H9 (cell line): Measurements from ENCODE around the gene STAT2. TPM values are rescaled to one million over a fixed set of nuclear protein-coding genes. Genes with fewer than 3 reads are reported as not detected.

Experiments used
- DNase-seq: peaks from one replicate; pipeline ENCODE4 v3.0.0-alpha.2; 2017
- H2AFZ ChIP-seq: one replicate; pipeline ENCODE4 v1.6.1; 2013; ENCODE audit warnings: mild to moderate bottlenecking, low read length, control low read depth, moderate library complexity
- H2AK5ac ChIP-seq: 2 replicates; pipeline ENCODE4 v1.6.1; 2013; ENCODE audit warnings: low read length, control low read depth, mixed read lengths; ENCODE audit not compliant: insufficient read length
- H2BK120ac ChIP-seq: one replicate; pipeline ENCODE4 v1.6.1; 2013; ENCODE audit warnings: low read depth, mild to moderate bottlenecking, low read length, control low read depth, inconsistent platforms; ENCODE audit not compliant: poor library complexity, severe bottlenecking
- H2BK12ac ChIP-seq: 2 replicates; pipeline ENCODE4 v1.6.1; 2013; ENCODE audit warnings: low read length, control low read depth, mixed read lengths, low read depth; ENCODE audit not compliant: insufficient read length
- H2BK15ac ChIP-seq: 2 replicates; pipeline ENCODE4 v1.6.1; 2013; ENCODE audit warnings: low read depth, low read length, control low read depth
- H2BK20ac ChIP-seq: one replicate; pipeline ENCODE4 v1.6.1; 2013; ENCODE audit warnings: low read depth, mild to moderate bottlenecking, low read length, control low read depth, inconsistent platforms; ENCODE audit not compliant: poor library complexity, severe bottlenecking
- H2BK5ac ChIP-seq: 2 replicates; pipeline ENCODE4 v1.6.1; 2013; ENCODE audit warnings: low read length, control low read depth, mixed read lengths; ENCODE audit not compliant: insufficient read length
- H3K14ac ChIP-seq: 2 replicates; pipeline ENCODE4 v1.6.1; 2013; ENCODE audit warnings: low read length, control low read depth; ENCODE audit not compliant: insufficient read depth
- H3K18ac ChIP-seq: 2 replicates; pipeline ENCODE4 v1.6.1; 2013; ENCODE audit warnings: low read depth, mild to moderate bottlenecking, mixed read lengths, low read length, control low read depth; ENCODE audit not compliant: insufficient read length
- H3K23ac ChIP-seq: 2 replicates; pipeline ENCODE4 v1.6.1; 2013; ENCODE audit warnings: low read length, control low read depth, mixed read lengths, low read depth; ENCODE audit not compliant: insufficient read length
- H3K23me2 ChIP-seq: 2 replicates; pipeline ENCODE4 v1.6.1; 2013; ENCODE audit warnings: low read depth, mild to moderate bottlenecking, mixed read lengths, low read length, control low read depth; ENCODE audit not compliant: insufficient read length, poor library complexity, severe bottlenecking
- H3K27ac ChIP-seq: 2 replicates; pipeline ENCODE4 v1.5.1; 2013; ENCODE audit warnings: low read length, control low read depth, mixed read lengths, low read depth; ENCODE audit not compliant: insufficient read length
- H3K27me3 ChIP-seq: 2 replicates; pipeline ENCODE4 v1.6.1; 2013; ENCODE audit warnings: low read length, control low read depth, inconsistent platforms; ENCODE audit not compliant: insufficient read depth
- H3K4ac ChIP-seq: 2 replicates; pipeline ENCODE4 v1.6.1; 2013; ENCODE audit warnings: low read depth, mild to moderate bottlenecking, control low read depth, inconsistent platforms, low read length, moderate library complexity
- H3K4me1 ChIP-seq: 2 replicates; pipeline ENCODE4 v1.6.1; 2013; ENCODE audit warnings: low read length, control low read depth, inconsistent platforms; ENCODE audit not compliant: insufficient read depth
- H3K4me2 ChIP-seq: 2 replicates; pipeline ENCODE4 v1.6.1; 2013; ENCODE audit warnings: low read length, control low read depth, mixed read lengths; ENCODE audit not compliant: insufficient read length, insufficient read depth
- H3K56ac ChIP-seq: 2 replicates; pipeline ENCODE4 v1.6.1; 2013; ENCODE audit warnings: low read depth, mild to moderate bottlenecking, mixed read lengths, low read length, control low read depth; ENCODE audit not compliant: insufficient read length
- H3K79me1 ChIP-seq: 2 replicates; pipeline ENCODE4 v1.6.1; 2013; ENCODE audit warnings: low read depth, mild to moderate bottlenecking, moderate library complexity, low read length, control low read depth, inconsistent platforms; ENCODE audit not compliant: insufficient read depth, poor library complexity, severe bottlenecking
- H3K79me2 ChIP-seq: 2 replicates; pipeline ENCODE4 v1.6.1; 2013; ENCODE audit warnings: low read length, control low read depth, inconsistent platforms; ENCODE audit not compliant: insufficient read depth
- H3K9ac ChIP-seq: 2 replicates; pipeline ENCODE4 v1.6.1; 2013; ENCODE audit warnings: low read length, control low read depth, mixed read lengths; ENCODE audit not compliant: insufficient read length; ENCODE audit errors: extremely low read depth
- H3K9me3 ChIP-seq: one replicate; pipeline ENCODE4 v1.6.1; 2013; ENCODE audit warnings: low read depth, low read length, inconsistent platforms; ENCODE audit not compliant: control insufficient read depth
- H3T11ph ChIP-seq: one replicate; pipeline ENCODE4 v1.6.1; 2013; ENCODE audit warnings: mild to moderate bottlenecking, low read length, control low read depth, inconsistent platforms
- H4K20me1 ChIP-seq: one replicate; pipeline ENCODE4 v1.6.1; 2013; ENCODE audit not compliant: control insufficient read depth, insufficient read length, insufficient read depth
- H4K5ac ChIP-seq: 2 replicates; pipeline ENCODE4 v1.6.1; 2013; ENCODE audit warnings: low read depth, mild to moderate bottlenecking, mixed read lengths, low read length, control low read depth; ENCODE audit not compliant: insufficient read length
- H4K8ac ChIP-seq: replicated peaks from 2 replicates; pipeline ENCODE4 v1.6.1; 2013; ENCODE audit warnings: low read length, control low read depth, mixed read lengths, low read depth; ENCODE audit not compliant: insufficient read length
- H4K91ac ChIP-seq: 2 replicates; pipeline ENCODE4 v1.6.1; 2013; ENCODE audit warnings: low read depth, mild to moderate bottlenecking, moderate library complexity, mixed read lengths, low read length, control low read depth; ENCODE audit not compliant: insufficient read length
- H3K27ac Mint-ChIP-seq, 3 experiments: 2 replicates in 2 of 3; 3 replicates in 1 of 3; pipeline ENCODE4 v1.8.0; 2020 to 2021; ENCODE audit warnings: mixed read lengths in 3 of 3, mild to moderate bottlenecking in 1 of 3, moderate library complexity in 1 of 3
- H3K27me3 Mint-ChIP-seq: 2 replicates; pipeline ENCODE4 v1.8.0; 2021; ENCODE audit warnings: low read depth, mild to moderate bottlenecking, moderate library complexity, mixed read lengths
- H3K36me3 Mint-ChIP-seq, 3 experiments: 2 replicates in 2 of 3; 3 replicates in 1 of 3; pipeline ENCODE4 v1.8.0; 2020 to 2021; ENCODE audit warnings: low read depth in 3 of 3, mixed read lengths in 3 of 3; ENCODE audit not compliant: insufficient read depth in 1 of 3
- H3K4me1 Mint-ChIP-seq, 2 experiments: 2 replicates each; pipeline ENCODE4 v1.8.0; 2020; ENCODE audit warnings: mixed read lengths in 2 of 2
- H3K4me3 Mint-ChIP-seq, 2 experiments: 2 replicates in 1 of 2; 3 replicates in 1 of 2; pipeline ENCODE4 v1.8.0; 2020 to 2021; ENCODE audit warnings: mild to moderate bottlenecking in 2 of 2, mixed read lengths in 2 of 2, moderate library complexity in 1 of 2
- H3K9me3 Mint-ChIP-seq, 2 experiments: 2 replicates in 1 of 2; 3 replicates in 1 of 2; pipeline ENCODE4 v1.8.0; 2020; ENCODE audit warnings: mild to moderate bottlenecking in 2 of 2, mixed read lengths in 2 of 2, moderate library complexity in 1 of 2
- WGBS: extraction: QIAGEN DNeasy Blood & Tissue Kit; methylation state at CpG from one replicate; pipeline ENCODE4 v1.1.7; 2013; ENCODE audit warnings: missing lambda C conversion rate, low lambda C conversion rate, mixed read lengths; ENCODE audit not compliant: insufficient read length; ENCODE audit errors: extremely low coverage; 5-methylcytosine and 5-hydroxymethylcytosine counted together
- total RNA-seq: library from RNA; stranded (reverse); gene quantifications from 2 replicates; pipeline ENCODE4 v1.2.1, GENCODE V29; 2021
- TF ChIP-seq, protein P1 (sequence below): fragments of 200-600 bp; sonication (generic); conservative IDR thresholded peaks from 3 replicates; pipeline ENCODE4 v1.8.0; 2021; ENCODE audit warnings: antibody characterized with exemption, mild to moderate bottlenecking

Gene STAT2
- total RNA-seq, 1 experiment from 2014 or later = 47.8 TPM

DNA sequence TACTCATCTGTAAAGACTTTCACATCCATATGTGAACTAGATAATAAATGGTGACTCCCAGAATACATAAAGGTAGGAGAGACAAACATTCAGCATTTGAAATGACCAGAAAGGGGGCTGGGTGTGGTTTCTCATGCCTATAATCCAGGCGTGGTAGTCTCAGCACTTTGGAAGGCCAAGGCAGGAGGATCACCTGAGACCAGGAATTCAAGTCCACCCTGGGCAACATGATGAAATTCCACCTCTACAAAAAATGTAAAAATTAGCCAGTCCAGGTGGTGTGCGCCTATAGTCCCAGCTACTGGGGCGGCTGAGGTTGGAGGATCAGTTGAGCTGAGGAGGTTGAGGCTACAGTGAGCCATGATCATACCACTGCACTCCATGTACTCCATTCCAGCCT lies 55.6 kb downstream of the STAT2 start:
- DNase-seq = no peak

More for the DNA sequence above, 55.6 kb downstream of the STAT2 start:
- no peak overlapping the region for H3T11ph ChIP-seq
- TF ChIP-seq, protein P1, sequence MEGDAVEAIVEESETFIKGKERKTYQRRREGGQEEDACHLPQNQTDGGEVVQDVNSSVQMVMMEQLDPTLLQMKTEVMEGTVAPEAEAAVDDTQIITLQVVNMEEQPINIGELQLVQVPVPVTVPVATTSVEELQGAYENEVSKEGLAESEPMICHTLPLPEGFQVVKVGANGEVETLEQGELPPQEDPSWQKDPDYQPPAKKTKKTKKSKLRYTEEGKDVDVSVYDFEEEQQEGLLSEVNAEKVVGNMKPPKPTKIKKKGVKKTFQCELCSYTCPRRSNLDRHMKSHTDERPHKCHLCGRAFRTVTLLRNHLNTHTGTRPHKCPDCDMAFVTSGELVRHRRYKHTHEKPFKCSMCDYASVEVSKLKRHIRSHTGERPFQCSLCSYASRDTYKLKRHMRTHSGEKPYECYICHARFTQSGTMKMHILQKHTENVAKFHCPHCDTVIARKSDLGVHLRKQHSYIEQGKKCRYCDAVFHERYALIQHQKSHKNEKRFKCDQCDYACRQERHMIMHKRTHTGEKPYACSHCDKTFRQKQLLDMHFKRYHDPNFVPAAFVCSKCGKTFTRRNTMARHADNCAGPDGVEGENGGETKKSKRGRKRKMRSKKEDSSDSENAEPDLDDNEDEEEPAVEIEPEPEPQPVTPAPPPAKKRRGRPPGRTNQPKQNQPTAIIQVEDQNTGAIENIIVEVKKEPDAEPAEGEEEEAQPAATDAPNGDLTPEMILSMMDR = no peak
- H2AK5ac ChIP-seq = no peak overlapping the region
- no peak overlapping the region for H3K14ac ChIP-seq
- no peak overlapping the region for H3K9ac ChIP-seq
- no peak overlapping the region for H3K18ac ChIP-seq
- no peak overlapping the region for H3K4ac ChIP-seq
- Mint-ChIP-seq H3K4me1 (peaks cover 8 to 11% of the 10 kb centered on the region in 2 experiments), H3K4me3 (no peak overlapping the region), H3K27ac (no peak overlapping the region), H3K27me3 (no peaks in the 10 kb centered on the region), H3K9me3 (no peaks in the 10 kb centered on the region), H3K36me3 (peaks cover 12 to 52% (median 30%) of the 10 kb centered on the region in 3 experiments; a peak in 6 of 7 replicates)
- H3K79me2 ChIP-seq = peaks cover 4% of the 10 kb centered on the region; the same call in 1 of the 2 replicates
- no peak overlapping the region for H4K5ac ChIP-seq
- no peak overlapping the region for H2BK12ac ChIP-seq
- H3K79me1 ChIP-seq = peaks cover 3% of the 10 kb centered on the region
- H3K4me2 ChIP-seq = no peak overlapping the region
- H2AFZ ChIP-seq = no peak overlapping the region
- H3K56ac ChIP-seq = no peak overlapping the region
- H4K8ac ChIP-seq = no peak overlapping the region
- H2BK5ac ChIP-seq = no peak overlapping the region
- no peak overlapping the region for H4K91ac ChIP-seq
- no CpG with 5 or more reads among the region's 3 CpGs for WGBS
- H2BK15ac ChIP-seq = no peak overlapping the region
- no peak overlapping the region for H2BK20ac ChIP-seq
- no peaks in the 10 kb centered on the region for H3K9me3 ChIP-seq
- H3K23ac ChIP-seq = no peak overlapping the region
- no peaks in the 10 kb centered on the region; the same call in 1 of the 2 replicates for H3K4me1 ChIP-seq
- H4K20me1 ChIP-seq = no peaks in the 10 kb centered on the region
- no peak overlapping the region for H3K27ac ChIP-seq
- H3K27me3 ChIP-seq = no peaks in the 10 kb centered on the region
- peaks cover 7% of the 10 kb centered on the region for H3K23me2 ChIP-seq
- no peak overlapping the region for H2BK120ac ChIP-seq
